Astrocyte (in vitro differentiated cells and primary cell): ENCODE results near the gene TMCC1. TPM values are rescaled to one million over a fixed set of nuclear protein-coding genes. Genes with fewer than 3 reads are reported as not detected.

Source experiments
- DNase-seq: peaks from one replicate; pipeline ENCODE4 v3.0.0-alpha.2; 2010; ENCODE audit warnings: low read depth
- FAIRE-seq: peaks from 2 replicates; lab custom pipeline; 2011; peaks lifted over from hg19 to GRCh38; lab: Jason Lieb, UNC
- H2AFZ ChIP-seq: 2 replicates; pipeline ENCODE4 v1.6.0; 2012; ENCODE audit warnings: low read depth, low read length, inconsistent platforms
- H3K27ac ChIP-seq: 2 replicates; pipeline ENCODE4 v1.5.1; 2011; ENCODE audit warnings: low read depth, low read length, inconsistent platforms
- H3K27me3 ChIP-seq: 2 replicates; pipeline ENCODE4 v1.6.0; 2011; ENCODE audit warnings: low read length, inconsistent platforms; ENCODE audit not compliant: insufficient read depth
- H3K36me3 ChIP-seq: 2 replicates; pipeline ENCODE4 v1.5.1; 2011; ENCODE audit warnings: low read length, inconsistent platforms; ENCODE audit not compliant: insufficient read depth
- H3K4me1 ChIP-seq: 2 replicates; pipeline ENCODE4 v1.5.1; 2011; ENCODE audit warnings: low read length, inconsistent platforms; ENCODE audit not compliant: insufficient read depth
- H3K4me2 ChIP-seq: 2 replicates; pipeline ENCODE4 v1.6.0; 2012; ENCODE audit warnings: low read length, inconsistent platforms
- H3K4me3 ChIP-seq: 2 replicates; pipeline ENCODE4 v1.5.1; 2011; ENCODE audit warnings: low read depth, mild to moderate bottlenecking, low read length, inconsistent platforms; ENCODE audit not compliant: insufficient read depth
- H3K79me2 ChIP-seq: 2 replicates; pipeline ENCODE4 v1.6.0; 2012; ENCODE audit warnings: mild to moderate bottlenecking, low read length, inconsistent platforms; ENCODE audit not compliant: insufficient read depth
- H3K9ac ChIP-seq: 2 replicates; pipeline ENCODE4 v1.6.0; 2012; ENCODE audit warnings: mild to moderate bottlenecking, low read length, inconsistent platforms
- H3K9me3 ChIP-seq: 2 replicates; pipeline ENCODE4 v1.5.1; 2012; ENCODE audit warnings: low read depth, mild to moderate bottlenecking, low read length, inconsistent platforms; ENCODE audit not compliant: insufficient read depth
- H4K20me1 ChIP-seq: 2 replicates; pipeline ENCODE4 v1.6.0; 2012; ENCODE audit warnings: low read length, inconsistent platforms; ENCODE audit not compliant: insufficient read depth
- H3K27ac Mint-ChIP-seq: one replicate; pipeline ENCODE4 v1.8.0; 2021; ENCODE audit warnings: mild to moderate bottlenecking, mixed read lengths; ENCODE audit not compliant: unreplicated experiment
- H3K27me3 Mint-ChIP-seq: one replicate; pipeline ENCODE4 v1.8.0; 2021; ENCODE audit warnings: low read depth, mixed read lengths; ENCODE audit not compliant: unreplicated experiment
- H3K36me3 Mint-ChIP-seq: one replicate; pipeline ENCODE4 v1.8.0; 2021; ENCODE audit warnings: low read depth, mixed read lengths; ENCODE audit not compliant: unreplicated experiment
- H3K4me1 Mint-ChIP-seq: one replicate; pipeline ENCODE4 v1.8.0; 2021; ENCODE audit warnings: low read depth, mixed read lengths; ENCODE audit not compliant: unreplicated experiment
- H3K4me3 Mint-ChIP-seq: one replicate; pipeline ENCODE4 v1.8.0; 2021; ENCODE audit warnings: mild to moderate bottlenecking, moderate library complexity, mixed read lengths; ENCODE audit not compliant: unreplicated experiment
- H3K9me3 Mint-ChIP-seq: one replicate; pipeline ENCODE4 v1.8.0; 2021; ENCODE audit warnings: mild to moderate bottlenecking, mixed read lengths; ENCODE audit not compliant: unreplicated experiment
- EZH2 ChIP-seq: IDR thresholded peaks from 2 replicates; pipeline ENCODE4 v1.6.1; 2012; ENCODE audit warnings: mild to moderate bottlenecking, low read length, inconsistent platforms; ENCODE audit not compliant: insufficient read depth
- total RNA-seq: library from RNA; stranded (reverse); gene quantifications from 2 replicates; pipeline ENCODE4 v1.2.1, GENCODE V29; 2021
- TF ChIP-seq, protein P1 (sequence below): IDR thresholded peaks from 2 replicates; pipeline ENCODE4 v1.5.1; 2011; ENCODE audit warnings: low read depth, mild to moderate bottlenecking, inconsistent platforms, low read length, moderate library complexity; ENCODE audit not compliant: insufficient read depth

The TMCC1 gene
- total RNA-seq, 1 donor from 2014 or later: 37.9 TPM

DNA sequence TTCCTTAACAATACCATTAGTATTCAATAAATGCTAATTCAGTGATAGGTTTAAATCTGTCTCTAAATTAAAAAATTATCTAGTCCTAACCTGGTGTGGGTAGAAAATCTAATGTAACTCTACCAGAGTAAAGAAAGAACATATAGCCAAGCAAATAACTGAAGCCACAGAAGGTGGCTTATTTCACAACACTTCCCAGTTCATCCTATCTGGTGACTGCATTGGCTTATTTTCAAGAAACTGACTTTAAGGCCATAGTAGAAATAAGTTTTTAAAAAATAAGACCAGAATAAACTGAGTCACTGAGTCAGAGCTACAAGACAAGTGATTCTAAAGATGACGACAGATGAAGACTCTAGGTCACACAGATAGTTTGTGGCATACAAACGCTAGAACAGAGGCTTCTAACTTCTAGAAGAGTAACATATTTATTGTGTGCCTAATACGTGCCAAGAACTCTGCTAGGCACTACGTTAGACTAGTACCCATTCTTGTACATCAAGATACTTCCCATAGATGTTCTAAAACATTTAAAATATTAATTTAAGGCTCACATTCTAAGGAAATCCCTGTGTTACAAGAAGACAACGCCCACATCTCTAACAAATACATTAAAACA lies 25.9 kb downstream of the TMCC1 start:
- no peak overlapping the region for H3K27ac Mint-ChIP-seq
- no peaks in the 10 kb centered on the region for H3K36me3 ChIP-seq
- no peaks in the 10 kb centered on the region for H3K9me3 Mint-ChIP-seq
- no peaks in the 10 kb centered on the region for H3K4me1 ChIP-seq
- peaks cover 10% of the 10 kb centered on the region for H3K36me3 Mint-ChIP-seq
- H3K4me1 Mint-ChIP-seq: peaks cover 3% of the 10 kb centered on the region
- no peak for TF ChIP-seq EZH2
- TF ChIP-seq, protein P1, sequence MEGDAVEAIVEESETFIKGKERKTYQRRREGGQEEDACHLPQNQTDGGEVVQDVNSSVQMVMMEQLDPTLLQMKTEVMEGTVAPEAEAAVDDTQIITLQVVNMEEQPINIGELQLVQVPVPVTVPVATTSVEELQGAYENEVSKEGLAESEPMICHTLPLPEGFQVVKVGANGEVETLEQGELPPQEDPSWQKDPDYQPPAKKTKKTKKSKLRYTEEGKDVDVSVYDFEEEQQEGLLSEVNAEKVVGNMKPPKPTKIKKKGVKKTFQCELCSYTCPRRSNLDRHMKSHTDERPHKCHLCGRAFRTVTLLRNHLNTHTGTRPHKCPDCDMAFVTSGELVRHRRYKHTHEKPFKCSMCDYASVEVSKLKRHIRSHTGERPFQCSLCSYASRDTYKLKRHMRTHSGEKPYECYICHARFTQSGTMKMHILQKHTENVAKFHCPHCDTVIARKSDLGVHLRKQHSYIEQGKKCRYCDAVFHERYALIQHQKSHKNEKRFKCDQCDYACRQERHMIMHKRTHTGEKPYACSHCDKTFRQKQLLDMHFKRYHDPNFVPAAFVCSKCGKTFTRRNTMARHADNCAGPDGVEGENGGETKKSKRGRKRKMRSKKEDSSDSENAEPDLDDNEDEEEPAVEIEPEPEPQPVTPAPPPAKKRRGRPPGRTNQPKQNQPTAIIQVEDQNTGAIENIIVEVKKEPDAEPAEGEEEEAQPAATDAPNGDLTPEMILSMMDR: no peak
- no peak for FAIRE-seq
- no peak overlapping the region for H3K4me3 ChIP-seq
- H3K27ac ChIP-seq: no peak overlapping the region
- no peaks in the 10 kb centered on the region for H3K9me3 ChIP-seq
- no peak overlapping the region for H3K9ac ChIP-seq
- H3K27me3 Mint-ChIP-seq: no peaks in the 10 kb centered on the region
- H2AFZ ChIP-seq: no peak overlapping the region
- H3K4me2 ChIP-seq: no peak overlapping the region
- H4K20me1 ChIP-seq: peaks cover 30% of the 10 kb centered on the region
- peaks cover 16% of the 10 kb centered on the region for H3K79me2 ChIP-seq
- no peak overlapping the region for H3K4me3 Mint-ChIP-seq
- no peaks in the 10 kb centered on the region for H3K27me3 ChIP-seq
- no peak for DNase-seq

DNA sequence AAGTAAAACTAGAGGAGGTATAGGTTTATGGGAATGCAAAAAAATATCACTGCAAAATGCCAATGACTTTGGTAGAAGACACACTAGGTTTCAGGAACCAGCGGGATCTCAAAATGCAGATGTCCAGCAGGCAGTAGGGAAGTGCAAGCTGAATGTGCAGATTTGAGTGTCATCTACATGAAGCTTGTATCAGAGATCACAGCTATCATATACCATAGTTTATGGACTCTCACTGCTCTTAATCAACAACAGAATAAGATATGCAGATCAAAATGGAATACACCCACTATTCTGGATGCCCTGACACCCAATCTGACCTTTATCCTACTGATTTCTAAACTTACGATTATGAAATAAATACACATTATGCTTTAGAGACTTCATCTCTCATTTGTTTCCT lies 27.7 kb downstream of the TMCC1 start:
- H3K79me2 ChIP-seq: peaks cover 17% of the 10 kb centered on the region
- no peak overlapping the region for H2AFZ ChIP-seq
- no peaks in the 10 kb centered on the region for H3K9me3 ChIP-seq
- Mint-ChIP-seq H3K4me1 (peaks cover 2% of the 10 kb centered on the region), H3K36me3 (peaks cover 12% of the 10 kb centered on the region), H3K27me3 (no peaks in the 10 kb centered on the region), H3K9me3 (no peaks in the 10 kb centered on the region), H3K4me3 (no peak overlapping the region), H3K27ac (no peak overlapping the region)
- no peaks in the 10 kb centered on the region for H3K4me1 ChIP-seq
- no peak overlapping the region for H3K9ac ChIP-seq
- no peaks in the 10 kb centered on the region for H3K27me3 ChIP-seq
- no peak for DNase-seq
- H3K27ac ChIP-seq: no peak overlapping the region
- peaks cover 33% of the 10 kb centered on the region for H4K20me1 ChIP-seq
- no peak for TF ChIP-seq EZH2
- TF ChIP-seq, protein P1: no peak
- no peak overlapping the region for H3K4me3 ChIP-seq
- FAIRE-seq: no peak
- H3K4me2 ChIP-seq: no peak overlapping the region
- H3K36me3 ChIP-seq: no peaks in the 10 kb centered on the region

DNA sequence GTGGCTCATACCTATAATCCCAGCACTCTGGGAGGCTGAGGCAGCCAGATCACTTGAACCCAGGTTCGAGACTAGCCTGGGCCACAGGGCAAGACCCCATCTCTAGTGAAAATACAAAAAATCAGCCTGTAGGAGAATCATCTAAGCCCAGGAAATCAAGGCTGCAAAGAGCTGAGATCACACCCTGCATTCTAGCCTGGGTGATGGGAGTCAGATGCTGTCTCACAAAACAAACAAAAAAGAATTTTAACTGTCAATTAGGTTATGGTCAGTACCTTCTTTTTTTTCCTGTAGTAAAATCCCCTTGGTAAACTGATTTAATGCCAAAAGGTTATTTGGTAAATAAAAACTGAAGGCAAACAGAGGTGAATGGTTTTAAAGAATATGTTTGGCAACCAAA lies 29.0 kb downstream of the TMCC1 start:
- TF ChIP-seq, protein P1: no peak
- TF ChIP-seq EZH2: no peak
- Histone ChIP-seq H3K9ac (no peak overlapping the region), H3K79me2 (peaks cover 19% of the 10 kb centered on the region), H3K4me3 (no peak overlapping the region), H3K4me1 (no peaks in the 10 kb centered on the region), H3K27ac (no peak overlapping the region), H4K20me1 (peaks cover 33% of the 10 kb centered on the region), H3K9me3 (no peaks in the 10 kb centered on the region), H3K36me3 (no peaks in the 10 kb centered on the region), H3K4me2 (no peak overlapping the region), H3K27me3 (no peaks in the 10 kb centered on the region), H2AFZ (no peak overlapping the region)
- Mint-ChIP-seq H3K4me3 (no peak overlapping the region), H3K27me3 (no peaks in the 10 kb centered on the region), H3K9me3 (no peaks in the 10 kb centered on the region), H3K36me3 (peaks cover 10% of the 10 kb centered on the region), H3K4me1 (no peaks in the 10 kb centered on the region), H3K27ac (no peak overlapping the region)
- DNase-seq (no peak), FAIRE-seq (no peak)
